Measurements from ENCODE around the gene ZNF862.
"Not testable (repeated sequence)": the region's sequence is repeated elsewhere in the genome, so short reads cannot be mapped to it uniquely, and the experiment has no call there.

Gene ZNF862

DNA sequence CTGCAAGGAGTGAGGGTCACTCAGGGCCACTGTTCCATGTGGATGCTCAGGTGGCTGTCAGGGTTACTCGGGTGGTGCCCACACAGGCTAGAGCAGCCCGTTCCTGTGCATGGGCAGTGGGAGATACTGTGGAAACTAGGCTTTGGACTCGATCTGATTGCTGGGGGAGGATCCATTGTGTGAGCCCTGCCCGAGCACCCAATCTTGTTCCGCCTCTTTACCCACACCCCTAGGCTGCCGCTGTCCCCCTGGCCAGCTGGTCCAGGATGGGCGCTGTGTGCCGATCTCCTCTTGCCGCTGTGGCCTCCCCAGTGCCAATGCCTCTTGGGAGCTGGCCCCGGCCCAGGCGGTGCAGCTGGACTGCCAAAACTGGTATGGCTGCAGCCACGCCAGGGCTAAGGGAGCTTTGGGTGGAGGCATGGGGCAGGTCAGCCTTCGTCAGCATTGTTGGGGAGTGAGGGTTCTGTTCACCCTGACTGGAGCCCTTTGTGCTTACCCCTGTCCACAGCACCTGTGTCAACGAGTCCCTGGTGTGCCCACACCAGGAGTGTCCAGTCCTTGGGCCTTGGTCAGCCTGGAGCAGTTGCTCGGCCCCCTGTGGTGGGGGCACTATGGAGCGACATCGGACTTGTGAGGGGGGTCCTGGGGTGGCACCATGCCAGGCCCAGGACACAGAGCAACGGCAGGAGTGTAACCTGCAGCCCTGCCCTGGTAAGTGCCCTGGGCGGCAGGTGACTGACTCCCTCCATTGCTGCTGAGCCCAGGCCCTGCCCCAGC lies 12.4 kb upstream of the ZNF862 start:
- no peak for DNase-seq

DNA sequence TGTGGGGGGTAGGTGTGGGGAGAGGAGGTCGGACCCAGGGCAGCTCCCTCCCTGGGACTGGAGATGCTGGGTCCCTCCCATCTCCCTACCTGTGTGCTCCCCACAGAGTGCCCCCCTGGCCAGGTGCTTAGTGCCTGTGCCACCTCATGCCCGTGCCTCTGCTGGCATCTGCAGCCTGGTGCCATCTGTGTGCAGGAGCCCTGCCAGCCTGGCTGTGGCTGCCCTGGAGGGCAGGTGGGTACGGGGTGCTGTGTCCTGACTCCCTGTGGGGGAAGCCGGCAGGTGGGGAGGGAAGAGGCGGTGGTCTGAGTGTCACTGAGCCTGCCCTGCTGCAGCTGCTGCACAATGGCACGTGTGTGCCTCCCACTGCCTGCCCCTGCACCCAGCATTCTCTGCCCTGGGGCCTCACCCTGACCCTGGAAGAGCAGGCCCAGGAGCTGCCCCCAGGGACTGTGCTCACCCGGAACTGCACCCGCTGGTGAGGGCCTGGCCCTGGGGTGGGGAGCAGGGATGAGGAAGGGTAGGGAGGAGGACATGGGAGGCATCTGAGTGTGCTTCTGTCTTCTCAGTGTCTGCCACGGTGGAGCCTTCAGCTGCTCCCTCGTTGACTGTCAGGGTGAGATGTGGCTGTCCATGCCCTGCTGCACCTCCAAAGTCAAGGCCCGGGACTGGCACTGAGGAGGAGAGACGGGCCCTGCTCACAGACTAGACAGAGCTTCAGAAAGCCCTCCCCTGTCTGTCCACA lies 11.7 kb upstream of the ZNF862 start:
- no peak for DNase-seq

DNA sequence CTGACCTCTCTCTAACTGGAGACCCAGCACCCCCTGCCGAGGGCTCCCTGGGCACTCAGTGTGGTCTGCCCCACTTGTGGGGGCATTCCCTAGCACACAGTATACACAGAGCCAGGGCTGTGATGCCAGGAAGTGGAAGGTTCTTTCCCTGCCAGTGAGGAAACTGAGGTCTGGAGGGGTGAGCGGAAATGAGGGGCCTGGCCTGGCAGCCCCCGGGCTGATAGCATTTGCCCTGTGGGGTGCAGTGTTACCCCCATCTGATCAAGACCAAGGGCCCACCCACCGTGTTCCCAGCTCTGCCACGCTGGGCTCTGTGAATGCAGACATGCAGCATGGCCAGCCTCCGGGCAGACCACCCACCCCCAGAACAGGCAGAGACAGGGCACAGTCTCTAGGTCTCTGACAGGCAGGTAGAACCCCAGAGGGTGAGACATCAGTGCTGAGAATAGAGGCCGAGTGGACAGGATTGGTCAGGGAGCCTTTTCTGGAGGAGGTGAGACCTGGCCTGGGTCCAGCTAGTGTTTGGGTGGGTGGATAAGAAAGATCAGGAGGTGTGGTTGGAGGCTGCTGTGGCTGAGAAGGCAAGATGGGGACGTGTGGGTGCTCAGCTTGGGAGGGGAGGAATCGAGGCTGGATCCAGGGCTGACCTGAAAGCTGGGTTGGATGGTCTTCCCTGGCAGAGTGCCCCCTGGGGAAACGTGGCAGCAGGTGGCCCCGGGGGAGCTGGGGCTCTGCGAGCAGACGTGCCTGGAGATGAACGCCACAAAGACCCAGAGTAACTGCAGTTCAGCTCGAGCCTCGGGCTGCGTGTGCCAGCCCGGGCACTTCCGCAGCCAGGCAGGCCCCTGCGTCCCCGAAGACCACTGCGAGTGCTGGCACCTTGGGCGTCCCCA lies 10.8 kb upstream of the ZNF862 start:
- DNase-seq: no peak

DNA sequence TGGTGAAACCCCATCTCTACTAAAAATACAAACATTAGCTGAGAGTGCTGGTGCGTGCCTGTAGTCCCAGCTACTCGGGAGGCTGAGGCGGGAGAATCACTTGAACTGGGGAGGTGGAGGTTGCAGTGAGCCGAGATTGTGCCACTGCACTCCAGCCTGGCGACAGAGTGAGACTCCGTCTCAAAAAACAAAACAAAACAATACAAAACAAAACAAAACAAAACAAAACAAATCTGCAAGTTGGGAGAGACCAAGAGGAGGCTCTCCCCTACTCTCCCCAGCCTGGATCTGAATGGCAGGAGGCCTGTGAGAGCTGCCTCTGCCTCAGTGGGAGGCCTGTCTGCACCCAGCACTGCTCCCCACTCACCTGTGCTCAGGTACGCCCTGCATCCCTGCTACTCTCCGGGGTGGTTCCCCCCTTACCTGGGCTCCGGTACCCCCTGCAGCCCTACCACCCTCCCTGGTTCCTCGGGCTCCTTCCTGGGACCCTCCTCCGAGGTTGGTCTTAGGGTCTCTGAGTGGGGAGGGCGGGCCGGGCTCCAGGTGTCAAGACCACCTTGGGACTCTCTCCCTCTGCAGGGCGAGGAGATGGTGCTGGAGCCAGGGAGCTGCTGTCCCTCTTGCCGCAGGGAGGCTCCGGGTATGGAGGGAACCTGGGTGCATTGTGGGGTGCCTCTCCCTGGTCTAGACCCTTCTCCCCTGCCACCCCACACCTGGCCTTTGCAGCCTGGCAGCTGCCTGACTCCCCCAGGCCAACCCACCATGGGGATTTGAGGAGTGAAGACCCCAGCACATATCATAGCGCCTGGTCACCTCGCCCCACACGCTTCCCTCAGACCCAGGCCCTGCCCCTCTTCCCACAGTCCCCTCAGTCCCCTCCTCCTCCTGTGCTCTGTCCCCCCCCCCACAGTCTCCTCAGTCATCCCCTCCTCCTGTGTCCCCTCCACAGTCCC lies 9.5 kb upstream of the ZNF862 start:
- no peak for DNase-seq

DNA sequence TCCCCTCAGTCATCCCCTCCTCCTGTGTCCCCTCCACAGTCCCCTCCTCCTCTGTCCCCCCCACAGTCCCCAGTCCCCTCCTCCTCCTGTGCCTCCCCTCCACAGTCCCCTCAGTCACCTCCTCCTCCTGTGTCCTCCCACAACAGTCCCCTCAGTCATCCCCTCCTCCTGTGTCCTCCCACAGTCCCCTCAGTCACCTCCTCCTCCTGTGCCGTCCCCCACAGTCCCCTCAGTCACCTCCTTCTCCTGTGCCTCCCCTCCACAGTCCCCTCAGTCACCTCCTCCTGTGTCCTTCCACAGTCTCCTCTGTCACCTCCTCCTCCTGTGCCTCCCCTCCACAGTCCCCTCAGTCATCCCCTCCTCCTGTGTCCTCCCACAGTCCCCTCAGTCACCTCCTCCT lies 7.6 kb upstream of the ZNF862 start:
- not testable (repeated sequence) for DNase-seq

DNA sequence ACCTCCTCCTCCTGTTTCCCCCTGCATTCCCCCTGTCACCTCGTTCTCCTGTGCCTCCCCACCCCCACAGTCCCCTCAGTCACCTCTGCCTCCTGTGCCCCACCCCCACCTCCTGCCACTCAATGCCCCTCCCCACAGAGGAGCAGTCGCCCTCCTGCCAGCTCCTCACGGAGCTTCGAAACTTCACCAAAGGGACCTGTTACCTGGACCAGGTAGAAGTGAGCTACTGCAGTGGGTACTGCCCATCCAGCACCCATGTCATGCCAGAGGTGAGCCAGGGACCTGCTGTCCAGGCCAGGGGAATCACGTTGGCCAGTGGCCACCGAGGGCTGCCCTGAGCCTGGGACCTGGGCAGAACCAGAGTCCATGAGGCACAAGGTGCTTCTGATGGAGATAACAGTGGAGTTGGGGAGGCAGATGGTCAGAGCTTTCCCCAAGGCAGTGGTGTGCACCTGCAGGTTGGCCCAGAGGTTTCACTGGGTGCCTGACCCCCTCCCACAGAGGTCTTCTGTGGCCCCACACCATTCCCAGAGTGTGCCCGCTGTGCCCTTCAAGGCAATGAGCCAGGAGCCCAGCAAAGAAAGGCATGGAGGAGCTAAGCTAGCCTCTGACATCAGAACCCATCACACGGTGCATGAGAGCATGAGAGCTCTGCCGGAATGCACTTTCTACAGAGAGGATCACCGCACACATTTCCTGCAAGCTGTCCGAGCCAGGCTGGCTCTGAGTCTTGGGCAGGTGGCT lies 7.0 kb upstream of the ZNF862 start:
- DNase-seq: no peak

DNA sequence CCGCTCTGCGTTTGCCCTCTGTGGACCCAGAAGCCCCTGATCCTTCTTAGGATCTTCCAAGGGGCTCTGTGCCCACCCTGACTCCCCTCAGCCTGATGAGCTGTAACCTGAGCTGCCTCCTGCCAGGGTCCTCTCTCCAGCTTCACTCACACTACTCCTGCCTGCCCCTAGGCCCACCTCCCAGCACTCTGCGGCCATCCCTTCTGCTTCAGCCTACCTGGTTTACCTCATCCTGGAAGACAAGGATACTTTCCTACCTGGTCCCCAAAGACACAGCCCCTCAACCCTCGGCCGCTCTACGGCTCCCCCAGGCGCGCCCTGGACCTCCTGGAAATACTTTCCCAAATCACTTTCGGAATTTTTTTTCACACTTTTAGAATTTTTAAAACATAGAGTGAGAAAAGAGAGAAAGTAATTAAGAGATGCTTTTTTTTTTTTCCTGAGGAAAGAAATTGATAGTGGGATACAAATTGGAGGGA lies 6.4 kb upstream of the ZNF862 start:
- DNase-seq: no peak

DNA sequence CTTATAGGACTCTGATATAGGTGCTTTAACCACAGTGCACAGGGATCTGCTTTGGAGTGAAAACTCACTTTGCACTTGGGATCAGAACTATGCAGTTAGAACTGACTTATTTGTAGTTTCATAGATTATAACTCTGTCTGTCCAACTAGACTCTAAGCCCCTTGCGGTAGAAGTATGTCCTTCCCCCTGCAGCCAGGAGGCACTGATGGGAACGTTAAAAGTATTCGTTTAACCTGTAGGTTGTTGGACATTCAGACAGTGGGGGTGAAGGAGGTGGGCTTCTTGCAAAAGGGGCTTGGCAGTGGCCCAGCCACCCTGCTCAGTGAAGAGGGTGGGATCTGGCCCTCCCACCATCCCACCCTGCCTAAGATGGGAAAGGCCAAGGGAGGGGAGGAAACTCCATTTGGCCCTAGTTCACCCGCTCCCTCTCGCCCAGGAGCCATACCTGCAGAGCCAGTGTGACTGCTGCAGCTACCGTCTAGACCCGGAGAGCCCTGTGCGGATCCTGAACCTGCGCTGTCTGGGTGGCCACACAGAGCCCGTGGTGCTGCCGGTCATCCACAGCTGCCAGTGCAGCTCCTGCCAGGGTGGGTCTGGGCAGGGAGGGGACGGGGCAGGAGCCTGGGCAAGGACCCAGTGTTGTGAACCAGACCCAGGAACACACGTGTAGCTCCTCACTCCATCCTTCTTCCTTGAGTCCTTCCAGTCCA lies 5.7 kb upstream of the ZNF862 start:
- no peak for DNase-seq

DNA sequence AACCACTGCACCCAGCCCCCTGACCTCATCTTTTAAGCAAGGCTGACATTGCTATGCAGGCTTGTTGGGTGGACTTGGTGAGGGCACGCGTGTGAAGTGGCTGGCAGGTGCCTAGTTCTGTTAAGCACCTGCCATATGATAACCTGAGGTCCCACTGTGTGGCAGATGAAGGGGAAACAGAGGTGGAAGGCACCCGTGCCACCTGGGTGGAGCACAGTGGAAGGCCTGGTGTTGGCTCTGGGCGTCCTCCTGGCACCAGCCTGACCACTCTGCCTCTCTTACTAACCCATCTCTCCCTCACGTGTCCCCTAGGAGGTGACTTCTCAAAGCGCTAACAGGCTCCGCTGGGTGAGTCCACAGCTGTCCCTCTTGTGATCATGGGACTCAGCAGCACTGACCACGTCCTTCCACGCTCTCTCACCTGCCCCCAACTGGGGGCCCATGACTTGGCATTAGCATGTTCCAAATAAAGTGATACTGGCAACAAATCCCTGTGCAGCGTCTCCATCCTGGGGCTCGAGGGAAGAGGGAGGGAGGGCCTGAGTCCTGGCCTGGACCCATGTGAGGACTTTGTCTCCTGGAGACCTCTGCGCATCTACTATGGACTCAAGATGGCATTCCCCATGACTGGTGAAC lies 4.6 kb upstream of the ZNF862 start:
- DNase-seq: no peak

DNA sequence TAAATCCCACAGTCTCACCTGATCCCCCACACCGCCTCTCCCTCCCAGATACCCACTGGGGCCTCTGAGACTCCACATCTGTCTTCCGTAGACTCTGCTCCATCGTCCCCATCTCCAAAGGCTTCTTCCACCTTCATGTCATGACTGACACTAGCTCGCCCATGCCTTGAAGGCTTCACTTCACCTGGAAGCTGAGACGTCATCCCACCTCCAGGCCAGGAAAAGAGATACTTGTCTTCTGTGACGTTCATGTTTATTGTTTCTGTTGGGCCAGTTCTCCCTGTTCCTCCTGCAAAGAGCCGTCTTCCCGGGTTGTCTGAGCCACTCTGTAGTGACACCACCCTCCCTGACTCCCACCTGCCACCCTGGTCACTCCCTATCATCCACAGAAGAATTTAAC lies 3.6 kb upstream of the ZNF862 start:
- no peak for DNase-seq

DNA sequence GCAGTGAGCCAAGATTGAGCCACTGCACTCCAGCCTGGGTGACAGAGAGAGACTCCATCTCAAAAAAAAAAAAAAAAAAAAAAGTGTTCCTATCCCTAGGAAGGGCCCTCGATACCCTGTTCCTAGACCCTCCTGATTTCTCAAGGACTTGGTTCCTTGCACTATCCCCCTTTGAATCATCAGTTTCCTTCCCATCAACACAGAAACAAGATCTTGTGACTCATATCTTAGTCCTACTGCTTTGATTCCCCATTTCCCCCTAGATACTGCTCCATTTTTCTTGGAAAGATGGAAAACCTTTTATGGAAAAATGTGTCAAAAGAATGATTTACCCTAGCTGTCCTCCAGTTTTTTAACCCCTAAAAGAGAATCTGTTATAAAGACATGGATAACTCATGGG lies 1.7 kb upstream of the ZNF862 start:
- DNase-seq: no peak

DNA sequence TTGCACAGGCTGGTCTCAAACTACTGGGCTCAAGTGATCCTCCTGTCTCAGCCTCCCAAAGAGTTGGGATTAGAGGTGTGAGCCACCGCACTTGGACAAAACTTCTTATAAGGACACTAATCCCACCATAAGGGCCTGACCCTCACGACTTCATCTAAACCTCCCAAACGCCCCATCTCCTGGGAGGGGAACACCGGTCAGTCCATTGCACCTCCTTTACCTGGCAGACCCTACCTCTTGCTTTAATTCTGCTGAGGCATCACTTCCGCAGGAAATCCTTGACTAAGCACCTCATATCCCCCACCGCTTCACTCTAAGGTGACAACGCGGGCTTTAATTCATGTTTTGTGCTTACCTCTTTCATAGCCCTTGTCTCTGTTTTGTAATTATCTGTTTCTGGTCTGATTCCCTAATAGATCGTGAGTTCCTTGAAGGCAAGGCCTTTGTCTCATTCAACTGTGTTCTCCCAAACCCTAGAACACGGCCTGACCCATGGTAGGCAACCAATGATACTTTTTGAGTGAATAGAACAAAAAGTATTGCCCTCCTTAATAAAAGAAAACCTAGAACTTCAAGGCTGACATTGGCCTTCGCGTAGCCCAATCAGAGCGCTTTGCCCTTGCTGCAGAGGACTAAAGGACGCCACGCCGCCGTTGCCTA lies 481 bp upstream of the ZNF862 start:
- no peak for DNase-seq

DNA sequence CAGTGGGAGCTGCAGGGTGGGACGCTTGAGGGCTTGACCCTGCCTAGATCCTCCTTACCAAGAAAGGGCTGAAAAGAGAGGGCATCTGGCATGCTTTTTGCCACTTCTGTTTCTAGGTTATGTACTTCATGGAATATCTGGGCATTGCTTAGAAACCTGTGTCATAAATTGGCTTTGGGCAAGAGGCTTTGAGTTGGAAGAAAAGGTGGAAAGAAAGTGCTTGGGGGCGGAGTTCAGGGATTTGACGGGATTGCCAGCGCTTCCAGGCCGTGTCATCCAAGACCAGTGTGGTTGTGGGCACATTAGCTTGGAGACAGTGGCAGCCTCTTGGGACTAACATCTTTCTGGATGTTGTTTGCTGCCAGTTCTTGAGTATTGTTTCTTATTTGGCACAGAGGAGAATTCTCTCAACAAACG lies 825 bp downstream of the ZNF862 start:
- DNase-seq: no peak

DNA sequence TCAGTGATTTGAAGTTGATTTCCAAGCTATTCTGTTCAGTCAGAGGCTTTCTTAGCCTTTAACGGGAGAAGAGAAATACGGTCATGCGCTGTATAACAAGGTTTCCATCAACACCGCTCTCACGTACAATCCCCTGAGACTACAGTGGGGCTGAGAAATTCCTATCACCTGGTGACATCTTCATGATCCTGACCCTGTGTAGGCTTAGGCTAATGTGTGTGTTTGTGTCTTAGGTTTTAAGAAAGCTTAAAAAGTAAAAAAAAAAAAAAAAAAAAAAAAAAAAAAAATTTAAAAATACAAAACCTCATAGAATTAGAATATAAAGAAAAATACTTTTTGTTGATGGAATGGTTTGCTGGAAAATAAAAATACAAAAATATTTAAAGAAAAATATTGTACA lies 1.8 kb downstream of the ZNF862 start:
- DNase-seq: no peak

DNA sequence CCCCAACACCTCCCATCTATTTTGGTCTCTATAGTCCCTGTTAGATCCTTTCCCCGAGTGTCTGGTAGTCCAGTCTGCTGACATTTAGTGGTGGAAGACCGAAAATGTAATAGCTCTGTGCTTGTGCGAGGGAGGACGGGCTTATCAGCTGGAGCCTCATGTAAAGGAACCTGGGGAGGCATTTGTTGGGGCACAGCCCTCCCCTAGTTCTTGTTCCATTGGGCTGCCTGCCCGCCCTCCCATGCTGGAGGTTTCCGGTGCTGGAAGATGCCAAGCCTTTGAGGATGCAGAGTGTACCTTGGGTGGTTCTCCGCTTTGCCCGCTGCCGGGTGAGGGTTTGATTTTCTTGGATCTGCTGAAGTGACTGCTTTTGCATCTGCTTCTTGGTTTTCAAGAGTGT lies 5.4 kb downstream of the ZNF862 start:
- DNase-seq: no peak

DNA sequence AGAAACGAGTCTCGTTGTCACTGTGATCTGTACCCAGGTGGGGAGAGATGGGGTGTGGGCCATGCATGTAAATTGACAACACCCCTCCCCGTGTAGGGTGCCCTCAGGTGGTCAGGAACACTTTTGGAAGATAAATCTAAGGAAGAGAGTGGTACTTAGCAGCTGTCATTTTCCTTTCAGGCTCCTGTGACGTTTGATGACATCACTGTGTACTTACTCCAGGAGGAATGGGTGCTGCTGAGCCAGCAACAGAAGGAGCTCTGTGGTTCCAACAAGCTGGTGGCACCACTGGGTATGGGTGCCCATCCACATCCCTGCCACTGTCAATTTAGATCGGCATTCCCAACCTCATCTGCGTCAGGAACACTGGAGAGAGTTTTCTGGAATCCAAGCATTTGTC lies 6.3 kb downstream of the ZNF862 start:
- no peak for DNase-seq

DNA sequence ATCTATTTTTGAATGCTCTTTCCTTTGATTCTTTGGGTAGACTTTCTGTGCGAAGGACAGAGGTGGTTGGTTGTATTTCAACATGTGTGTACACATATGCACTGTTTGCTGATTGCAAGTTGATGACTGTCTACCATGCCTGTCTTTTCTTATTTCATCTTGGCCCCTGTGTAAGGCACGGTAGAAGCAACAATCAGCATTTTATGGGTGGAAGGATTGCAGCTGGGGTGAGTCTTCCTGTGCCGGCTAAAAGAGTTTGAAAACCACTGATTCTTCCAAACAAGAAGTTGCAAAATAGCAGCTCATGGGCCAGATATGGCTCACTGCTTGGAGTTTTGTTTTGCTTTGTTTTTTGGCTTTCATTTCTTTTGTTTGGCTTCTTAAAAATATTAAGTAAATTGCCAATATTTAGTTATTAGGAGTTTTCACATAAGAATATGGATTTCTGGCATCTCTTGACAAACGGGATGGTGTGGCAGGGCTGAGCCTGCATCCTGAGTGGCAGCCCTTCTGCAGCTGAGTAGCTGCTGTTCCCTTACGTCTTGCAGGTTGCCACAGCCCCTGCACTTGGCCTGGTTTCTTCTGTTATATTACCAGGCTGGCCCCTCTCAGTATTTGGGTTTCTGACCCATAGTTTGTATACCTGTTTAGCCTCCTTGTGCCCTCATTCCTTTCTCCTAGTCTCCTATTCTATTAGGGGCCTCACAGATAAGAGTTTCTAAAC lies 7.2 kb downstream of the ZNF862 start:
- no peak for DNase-seq

DNA sequence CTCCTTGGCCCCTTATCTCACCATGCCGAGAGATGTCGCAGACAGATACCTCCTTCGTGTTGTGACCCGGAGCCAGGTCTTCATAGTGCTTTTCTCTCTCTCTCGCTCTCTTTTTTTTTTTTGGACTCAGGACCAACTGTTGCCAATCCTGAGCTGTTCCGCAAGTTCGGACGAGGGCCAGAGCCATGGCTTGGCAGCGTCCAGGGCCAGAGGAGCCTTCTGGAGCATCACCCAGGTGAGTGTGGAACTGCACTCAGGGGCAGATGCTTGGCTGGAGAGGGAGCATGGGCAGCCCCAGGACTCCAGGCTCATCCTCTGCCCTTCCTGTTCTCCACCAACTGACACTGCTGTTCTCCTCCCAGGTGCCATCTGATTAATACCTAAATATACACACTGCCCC lies 7.8 kb downstream of the ZNF862 start:
- DNase-seq: no peak

DNA sequence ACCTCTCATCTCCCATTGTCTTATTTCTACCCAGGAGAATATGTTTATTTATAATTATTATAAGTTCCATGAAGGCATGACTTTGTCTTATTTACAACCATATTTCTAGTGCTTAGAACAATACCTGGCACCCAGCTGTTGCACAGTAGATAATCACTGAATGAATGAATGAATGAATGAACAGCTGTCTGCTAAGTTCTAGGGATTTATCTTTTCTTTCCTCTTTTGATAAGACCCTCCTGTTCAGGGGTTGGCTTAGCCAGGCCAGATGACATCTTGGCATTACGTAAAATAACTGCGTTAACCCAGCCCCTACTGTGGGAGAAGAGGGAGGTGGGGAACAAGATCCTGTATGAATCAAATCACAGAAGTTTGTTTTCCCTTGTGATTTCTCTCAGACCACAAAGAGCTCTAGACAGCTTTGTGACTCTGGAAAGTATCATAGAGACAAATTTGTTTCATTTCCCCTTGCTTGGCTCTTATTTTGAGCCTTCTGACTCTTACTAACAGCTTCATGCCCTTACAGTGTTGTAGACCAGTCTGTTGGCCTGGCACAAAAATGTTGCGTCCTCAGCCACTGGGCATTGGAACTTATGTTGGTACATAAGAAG lies 8.4 kb downstream of the ZNF862 start:
- DNase-seq: no peak

Data from activated naive CD4-positive, alpha-beta T cell (primary cell).